Gastrocnemius medialis (tissue), 4 donors: ENCODE results near the gene PYDC2.

ENCODE experiments used
- CTCF ChIP-seq, 5 experiments: fragments of 450-650 bp in 3 of 5; fragments of 200-600 bp in 2 of 5; sonication (generic) in 2 of 5; IDR thresholded peaks in 4 of 5; conservative IDR thresholded peaks in 1 of 5; 1 replicate in 4 of 5; 2 replicates in 1 of 5; pipeline ENCODE4 v1.5.1; 2016 to 2019; ENCODE audit warnings: antibody characterized with exemption in 5 of 5, mild to moderate bottlenecking in 3 of 5, moderate library complexity in 3 of 5
- POLR2A ChIP-seq, 2 donors: fragments of 450-650 bp; IDR thresholded peaks; one replicate each; pipeline ENCODE4 v1.6.1; 2017; ENCODE audit warnings: antibody characterized with exemption in 2 of 2, mild to moderate bottlenecking in 2 of 2, moderate library complexity in 2 of 2

- TF ChIP-seq CTCF (IDR thresholded peaks at IDR 0.05 in 4 of 5, conservative IDR thresholded peaks at IDR 0.05 in 1 of 5) = no peak
- TF ChIP-seq POLR2A (IDR thresholded peaks at IDR 0.05) = no peak
Observed at GRCh38 chr3:191499307-191500080, 38.5 kb downstream of the PYDC2 start.
